ENCODE measurements around the gene USP14.
A peak's percentile ranks its signal among the peaks of the same experiment; 100 is the strongest.
"Not testable (repeated sequence)": the region's sequence is repeated elsewhere in the genome, so short reads cannot be mapped to it uniquely, and the experiment has no call there.

USP14 gene

GRCh38 chr18:158128-159036, at the start of gene USP14:
Gene USP14, plus strand, starts transcription at chr18:158557. Its CDS starts 142 bp downstream, at chr18:158699.
- H3K27me3 ChIP-seq (ENCODE audit: control insufficient read depth, insufficient read depth, low read length) = peaks cover 2% of the 10 kb centered on the region; the same call in 1 of the 2 replicates
- H3K27ac ChIP-seq (ENCODE audit: low read length) = no peak within 1 kb of the TSS
- no peaks in the 10 kb centered on the region for H3K36me3 ChIP-seq (ENCODE audit: control insufficient read depth, insufficient read depth, low read length)
- H3K4me3 ChIP-seq (ENCODE audit: low read length) = peak within 1 kb of the TSS; percentile 89
- H3K4me1 ChIP-seq (ENCODE audit: control insufficient read depth, insufficient read depth, low read length) = no peaks in the 10 kb centered on the region
- peak; percentile 81 for DNase-seq (ENCODE audit: low read depth, low spot score)
- no CpG with 5 or more reads among the region's 89 CpGs for WGBS (ENCODE audit: insufficient coverage, insufficient read length)
- H3K9me3 ChIP-seq (ENCODE audit: control insufficient read depth, insufficient read depth, low read length) = no peaks in the 10 kb centered on the region

- no CpG with 5 or more reads among the region's 3 CpGs for WGBS (ENCODE audit: insufficient coverage, insufficient read length)
- not testable (repeated sequence) for H3K4me1 ChIP-seq (ENCODE audit: control insufficient read depth, insufficient read depth, low read length); H3K4me3 ChIP-seq (ENCODE audit: low read length); H3K36me3 ChIP-seq (ENCODE audit: control insufficient read depth, insufficient read depth, low read length); H3K9me3 ChIP-seq (ENCODE audit: control insufficient read depth, insufficient read depth, low read length); H3K27me3 ChIP-seq (ENCODE audit: control insufficient read depth, insufficient read depth, low read length); DNase-seq (ENCODE audit: low read depth, low spot score); H3K27ac ChIP-seq (ENCODE audit: low read length)
Measured at GRCh38 chr18:108665-109063, 49.7 kb upstream of the USP14 start.

- not testable (repeated sequence) for H3K36me3 ChIP-seq (ENCODE audit: control insufficient read depth, insufficient read depth, low read length); H3K27me3 ChIP-seq (ENCODE audit: control insufficient read depth, insufficient read depth, low read length); DNase-seq (ENCODE audit: low read depth, low spot score); H3K9me3 ChIP-seq (ENCODE audit: control insufficient read depth, insufficient read depth, low read length); H3K4me3 ChIP-seq (ENCODE audit: low read length); H3K27ac ChIP-seq (ENCODE audit: low read length); H3K4me1 ChIP-seq (ENCODE audit: control insufficient read depth, insufficient read depth, low read length)
- WGBS (ENCODE audit: insufficient coverage, insufficient read length) = no CpG with 5 or more reads among the region's 7 CpGs
Measured at GRCh38 chr18:109130-109921, 49.0 kb upstream of the USP14 start.

- not testable (repeated sequence) for H3K4me3 ChIP-seq (ENCODE audit: low read length); H3K27ac ChIP-seq (ENCODE audit: low read length); H3K27me3 ChIP-seq (ENCODE audit: control insufficient read depth, insufficient read depth, low read length); DNase-seq (ENCODE audit: low read depth, low spot score); H3K36me3 ChIP-seq (ENCODE audit: control insufficient read depth, insufficient read depth, low read length); H3K9me3 ChIP-seq (ENCODE audit: control insufficient read depth, insufficient read depth, low read length); H3K4me1 ChIP-seq (ENCODE audit: control insufficient read depth, insufficient read depth, low read length)
- no CpG with 5 or more reads among the region's 5 CpGs for whole genome bisulfite sequencing (ENCODE audit: insufficient coverage, insufficient read length)
Measured at GRCh38 chr18:109922-110261, 48.5 kb upstream of the USP14 start.

- DNase-seq (ENCODE audit: low read depth, low spot score); H3K27me3 ChIP-seq (ENCODE audit: control insufficient read depth, insufficient read depth, low read length); H3K4me1 ChIP-seq (ENCODE audit: control insufficient read depth, insufficient read depth, low read length); H3K4me3 ChIP-seq (ENCODE audit: low read length); H3K36me3 ChIP-seq (ENCODE audit: control insufficient read depth, insufficient read depth, low read length); H3K27ac ChIP-seq (ENCODE audit: low read length); H3K9me3 ChIP-seq (ENCODE audit: control insufficient read depth, insufficient read depth, low read length): not testable (repeated sequence)
- WGBS (ENCODE audit: insufficient coverage, insufficient read length) = no CpG with 5 or more reads among the region's 4 CpGs
Measured at GRCh38 chr18:110351-111201, 47.8 kb upstream of the USP14 start.

- no CpG with 5 or more reads among the region's 42 CpGs for WGBS (ENCODE audit: insufficient coverage, insufficient read length)
- Histone ChIP-seq H3K27ac (ENCODE audit: low read length) (no peak overlapping the region), H3K4me1 (ENCODE audit: control insufficient read depth, insufficient read depth, low read length) (no peaks in the 10 kb centered on the region), H3K27me3 (ENCODE audit: control insufficient read depth, insufficient read depth, low read length) (no peaks in the 10 kb centered on the region), H3K9me3 (ENCODE audit: control insufficient read depth, insufficient read depth, low read length) (no peaks in the 10 kb centered on the region; the same call in 1 of the 2 replicates), H3K4me3 (ENCODE audit: low read length) (peak overlapping the region; percentile 28; the same call in 1 of the 2 replicates), H3K36me3 (ENCODE audit: control insufficient read depth, insufficient read depth, low read length) (no peaks in the 10 kb centered on the region)
- peak; percentile 25 for DNase-seq (ENCODE audit: low read depth, low spot score)
Measured at GRCh38 chr18:111306-112014, 46.9 kb upstream of the USP14 start.

GRCh38 chr18:112015-112733, 46.2 kb upstream of the USP14 start:
- not testable (repeated sequence) for H3K27ac ChIP-seq (ENCODE audit: low read length); H3K4me1 ChIP-seq (ENCODE audit: control insufficient read depth, insufficient read depth, low read length); DNase-seq (ENCODE audit: low read depth, low spot score); H3K36me3 ChIP-seq (ENCODE audit: control insufficient read depth, insufficient read depth, low read length); H3K27me3 ChIP-seq (ENCODE audit: control insufficient read depth, insufficient read depth, low read length); H3K9me3 ChIP-seq (ENCODE audit: control insufficient read depth, insufficient read depth, low read length); H3K4me3 ChIP-seq (ENCODE audit: low read length)
- no CpG with 5 or more reads among the region's 43 CpGs for WGBS (ENCODE audit: insufficient coverage, insufficient read length)

- H3K9me3 ChIP-seq (ENCODE audit: control insufficient read depth, insufficient read depth, low read length); H3K36me3 ChIP-seq (ENCODE audit: control insufficient read depth, insufficient read depth, low read length); DNase-seq (ENCODE audit: low read depth, low spot score); H3K4me3 ChIP-seq (ENCODE audit: low read length); H3K27ac ChIP-seq (ENCODE audit: low read length); H3K4me1 ChIP-seq (ENCODE audit: control insufficient read depth, insufficient read depth, low read length); H3K27me3 ChIP-seq (ENCODE audit: control insufficient read depth, insufficient read depth, low read length): not testable (repeated sequence)
- no CpG with 5 or more reads among the region's 7 CpGs for WGBS (ENCODE audit: insufficient coverage, insufficient read length)
Measured at GRCh38 chr18:120539-121260, 37.7 kb upstream of the USP14 start.

GRCh38 chr18:135045-135444, 23.3 kb upstream of the USP14 start:
- Histone ChIP-seq H3K36me3 (ENCODE audit: control insufficient read depth, insufficient read depth, low read length) (no peaks in the 10 kb centered on the region), H3K4me3 (ENCODE audit: low read length) (no peak overlapping the region), H3K27ac (ENCODE audit: low read length) (no peak overlapping the region), H3K4me1 (ENCODE audit: control insufficient read depth, insufficient read depth, low read length) (no peaks in the 10 kb centered on the region), H3K9me3 (ENCODE audit: control insufficient read depth, insufficient read depth, low read length) (no peaks in the 10 kb centered on the region), H3K27me3 (ENCODE audit: control insufficient read depth, insufficient read depth, low read length) (no peaks in the 10 kb centered on the region)
- no CpG with 5 or more reads among the region's 1 CpG for WGBS (ENCODE audit: insufficient coverage, insufficient read length)
- DNase-seq (ENCODE audit: low read depth, low spot score) = no peak
